Fibroblast of pulmonary artery (primary cell): Measurements from ENCODE around the gene EXOSC10.
"Not testable (repeated sequence)": the region's sequence is repeated elsewhere in the genome, so short reads cannot be mapped to it uniquely, and the experiment has no call there.

Experiments
- DNase-seq: peaks from one replicate; pipeline ENCODE4 v3.0.0-alpha.2; 2010; ENCODE audit warnings: low read depth
- H3K4me3 ChIP-seq: replicated peaks from 2 replicates; pipeline ENCODE4 v1.5.1; 2011; ENCODE audit warnings: low read depth, mild to moderate bottlenecking, control low read depth, low read length, moderate library complexity
- TF ChIP-seq, protein P1 (sequence below): IDR thresholded peaks from 2 replicates; pipeline ENCODE4 v1.5.1; 2011; ENCODE audit warnings: mild to moderate bottlenecking, control low read depth, low read length, inconsistent platforms; ENCODE audit errors: missing control alignments

The EXOSC10 gene

DNA sequence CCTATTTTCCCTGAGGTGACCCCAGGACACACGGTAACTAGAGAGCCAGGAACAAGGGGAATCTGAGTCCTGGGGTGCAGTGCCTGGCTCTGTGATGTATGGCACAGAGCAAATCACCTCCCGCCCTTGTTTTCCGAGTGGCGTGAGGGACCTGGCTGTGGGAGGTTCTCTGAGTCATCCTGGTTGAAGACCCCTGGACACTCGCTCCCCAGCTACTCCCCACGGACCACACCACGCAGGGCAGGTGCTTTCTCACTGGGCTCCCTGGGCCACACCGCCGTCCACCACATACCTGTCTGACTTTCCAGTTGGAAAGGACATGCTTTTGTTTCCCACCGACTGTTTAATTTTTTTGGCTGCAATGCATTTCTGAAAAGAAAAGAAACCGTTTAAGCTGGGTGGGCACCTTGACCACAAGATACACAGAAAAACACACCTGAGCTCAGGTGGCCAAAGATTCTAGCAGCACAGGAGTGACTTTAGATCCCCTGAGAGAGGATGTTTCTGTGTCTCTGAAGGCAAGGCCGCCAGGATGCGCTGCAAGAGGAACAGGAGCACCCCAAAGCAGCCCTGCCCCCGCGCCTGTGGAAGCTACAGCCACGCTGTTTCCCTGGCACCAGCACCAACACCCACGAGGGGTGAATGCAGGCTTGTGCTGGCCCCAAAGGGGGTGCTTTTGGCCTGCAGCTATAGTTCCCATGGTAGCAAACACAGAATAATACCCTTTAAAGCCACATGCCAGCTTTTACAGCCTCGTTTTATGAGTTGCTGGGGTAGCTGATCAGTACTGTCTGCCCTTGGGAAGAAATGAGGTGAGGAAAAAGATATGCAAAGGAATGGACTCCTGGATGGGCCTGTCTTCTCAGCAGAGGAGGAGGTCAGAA lies 31.7 kb downstream of the EXOSC10 start:
- no peak for DNase-seq
- TF ChIP-seq, protein P1, sequence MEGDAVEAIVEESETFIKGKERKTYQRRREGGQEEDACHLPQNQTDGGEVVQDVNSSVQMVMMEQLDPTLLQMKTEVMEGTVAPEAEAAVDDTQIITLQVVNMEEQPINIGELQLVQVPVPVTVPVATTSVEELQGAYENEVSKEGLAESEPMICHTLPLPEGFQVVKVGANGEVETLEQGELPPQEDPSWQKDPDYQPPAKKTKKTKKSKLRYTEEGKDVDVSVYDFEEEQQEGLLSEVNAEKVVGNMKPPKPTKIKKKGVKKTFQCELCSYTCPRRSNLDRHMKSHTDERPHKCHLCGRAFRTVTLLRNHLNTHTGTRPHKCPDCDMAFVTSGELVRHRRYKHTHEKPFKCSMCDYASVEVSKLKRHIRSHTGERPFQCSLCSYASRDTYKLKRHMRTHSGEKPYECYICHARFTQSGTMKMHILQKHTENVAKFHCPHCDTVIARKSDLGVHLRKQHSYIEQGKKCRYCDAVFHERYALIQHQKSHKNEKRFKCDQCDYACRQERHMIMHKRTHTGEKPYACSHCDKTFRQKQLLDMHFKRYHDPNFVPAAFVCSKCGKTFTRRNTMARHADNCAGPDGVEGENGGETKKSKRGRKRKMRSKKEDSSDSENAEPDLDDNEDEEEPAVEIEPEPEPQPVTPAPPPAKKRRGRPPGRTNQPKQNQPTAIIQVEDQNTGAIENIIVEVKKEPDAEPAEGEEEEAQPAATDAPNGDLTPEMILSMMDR: no peak
- H3K4me3 ChIP-seq: no peak overlapping the region

DNA sequence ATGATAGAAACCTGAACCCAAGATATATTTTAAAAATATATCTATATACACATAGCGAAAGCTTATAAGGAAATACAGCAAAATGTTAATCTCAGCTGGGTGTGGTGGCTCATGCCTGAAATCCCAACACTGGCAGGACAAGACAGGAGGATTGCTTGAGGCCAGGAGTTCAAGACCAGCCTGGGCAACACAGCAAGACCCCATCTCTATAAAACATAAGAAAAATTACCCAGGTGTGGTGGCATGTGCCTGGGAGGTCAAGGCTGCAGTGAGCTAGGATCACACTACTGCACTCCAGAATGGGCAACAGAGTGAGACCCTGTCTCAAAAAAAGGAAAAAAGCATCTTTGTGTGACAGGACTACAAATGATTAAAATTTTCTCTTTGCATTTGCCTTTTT lies 33.9 kb downstream of the EXOSC10 start:
- no peak for DNase-seq

DNA sequence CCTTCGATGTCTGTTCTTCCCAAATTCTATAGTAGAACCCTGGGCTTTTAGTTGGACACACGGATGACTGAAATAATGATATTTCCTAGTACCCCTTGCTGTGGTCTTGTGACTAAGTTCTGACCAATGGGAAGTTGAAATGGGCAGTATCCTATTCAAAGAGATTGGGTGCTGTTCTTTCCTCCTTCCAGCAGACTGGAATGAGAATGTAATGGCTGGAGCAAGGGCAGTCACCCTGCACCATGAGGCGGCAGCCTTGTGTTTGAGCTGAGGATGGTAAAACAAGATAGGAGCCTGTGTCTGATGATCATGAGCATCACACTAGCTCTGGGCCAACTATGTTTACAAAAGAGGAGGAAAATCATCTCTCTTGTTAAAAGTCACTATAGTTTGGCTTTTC lies 34.7 kb downstream of the EXOSC10 start:
- no peak for DNase-seq
- TF ChIP-seq, protein P1: no peak

More for the DNA sequence above, 33.9 kb downstream of the EXOSC10 start:
- no peak overlapping the region for H3K4me3 ChIP-seq
- TF ChIP-seq, protein P1: no peak

DNA sequence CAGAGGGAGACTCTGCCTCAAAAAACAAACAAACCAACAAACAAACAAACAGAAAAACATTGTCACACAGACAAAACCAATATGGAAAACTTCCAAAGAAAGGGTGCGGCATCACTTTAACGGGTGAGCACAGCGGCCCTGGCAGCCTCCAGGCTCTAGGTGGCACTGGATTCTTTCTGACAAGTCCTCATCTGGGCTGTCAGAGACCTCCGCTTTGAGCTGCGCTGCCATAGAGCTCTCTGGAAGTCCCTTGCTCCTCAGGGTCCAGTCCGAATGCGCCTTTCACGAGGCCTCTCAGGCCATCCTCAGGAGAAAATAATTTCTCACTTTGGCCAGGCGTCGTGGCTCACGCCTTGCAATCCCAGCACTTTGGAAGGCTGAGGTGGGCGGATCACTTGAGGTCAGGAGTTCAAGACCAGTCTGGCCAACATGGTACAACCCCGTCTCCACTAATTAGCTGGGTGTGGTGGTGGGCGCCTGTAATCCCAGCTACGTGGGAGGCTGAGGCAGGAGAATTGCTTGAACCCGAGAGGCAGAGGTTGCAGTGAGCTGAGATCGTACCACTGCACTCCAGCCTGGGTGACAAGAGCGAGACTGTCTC lies 35.6 kb downstream of the EXOSC10 start:
- DNase-seq, H3K4me3 ChIP-seq: not testable (repeated sequence)

More for the DNA sequence above, 34.7 kb downstream of the EXOSC10 start:
- no peak overlapping the region for H3K4me3 ChIP-seq

DNA sequence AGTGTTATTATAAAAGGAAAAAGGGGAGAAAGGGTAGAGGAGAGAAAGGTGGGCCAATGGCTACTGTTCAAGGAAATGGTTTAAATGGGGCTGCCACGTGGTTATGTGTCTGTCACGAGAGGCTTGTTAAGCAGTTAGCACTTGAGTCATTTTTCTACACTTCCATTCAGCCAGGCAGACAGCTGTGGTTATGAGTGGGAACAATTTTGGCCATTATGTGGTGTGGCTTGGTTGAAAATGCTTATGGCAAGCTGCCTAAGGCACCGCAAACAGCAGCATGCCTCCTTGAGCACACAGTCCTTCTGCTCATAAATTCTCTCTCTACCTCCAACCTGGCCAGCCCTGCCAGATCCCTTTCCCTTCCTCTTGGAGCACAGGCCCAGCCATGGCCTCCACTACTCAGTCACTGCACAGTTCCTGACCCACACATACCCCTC lies 36.7 kb downstream of the EXOSC10 start:
- TF ChIP-seq, protein P1: no peak
- H3K4me3 ChIP-seq: no peak overlapping the region
- DNase-seq: no peak

DNA sequence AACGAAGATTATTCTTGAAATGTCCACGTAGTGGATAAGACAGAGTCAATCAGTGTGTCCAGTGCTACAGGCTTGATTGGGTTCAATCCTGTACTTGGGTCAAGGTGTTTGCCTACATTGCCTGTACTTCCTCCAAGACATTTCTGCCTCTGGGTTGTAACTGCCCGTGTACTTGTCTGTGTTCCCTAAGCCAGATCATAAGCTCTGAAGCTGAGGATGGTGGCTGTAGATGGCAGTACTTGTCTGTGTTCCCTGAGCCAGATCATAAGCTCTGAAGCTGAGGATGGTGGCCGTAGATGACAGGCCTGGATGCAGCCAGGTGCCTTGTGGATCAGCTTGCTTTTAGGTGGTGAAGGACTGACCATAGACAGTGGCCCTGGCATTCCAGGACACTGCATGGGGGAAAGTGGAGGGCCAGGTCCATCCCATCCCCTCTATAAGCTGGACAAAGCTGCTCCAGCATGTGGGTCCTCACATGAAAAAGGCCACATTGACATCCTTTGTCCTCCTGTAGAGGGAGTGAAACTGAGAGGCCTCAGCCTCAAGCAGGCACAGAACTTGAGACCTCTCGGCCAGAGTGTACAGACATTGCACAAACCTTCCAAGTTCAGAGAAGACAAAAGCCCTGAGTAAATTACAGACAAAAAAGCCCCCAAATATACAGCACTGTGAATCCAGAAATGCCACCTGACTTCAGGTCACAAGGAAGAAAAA lies 37.9 kb downstream of the EXOSC10 start:
- TF ChIP-seq, protein P1: no peak
- H3K4me3 ChIP-seq: no peak overlapping the region
- DNase-seq: no peak
